Measurements from ENCODE around the gene HS3ST5. TPM values are rescaled to one million over a fixed set of nuclear protein-coding genes. Genes with fewer than 3 reads are reported as not detected.

HS3ST5 gene
- total RNA-seq, 1 donor from 2014 or later, result 1.5 TPM

GRCh38 chr6:114297135-114297534, 45.7 kb downstream of the HS3ST5 start:
- Histone ChIP-seq H3K36me3 (ENCODE audit: insufficient read depth, low read length) (no peaks in the 10 kb centered on the region), H3K79me2 (ENCODE audit: insufficient read depth, low read length) (no peaks in the 10 kb centered on the region), H3K4me1 (ENCODE audit: insufficient read depth, low read length) (no peaks in the 10 kb centered on the region), H4K20me1 (ENCODE audit: insufficient read depth, low read length) (no peaks in the 10 kb centered on the region), H3K9ac (ENCODE audit: low read length) (no peak overlapping the region), H3K27me3 (ENCODE audit: insufficient read depth, low read length) (no peaks in the 10 kb centered on the region), H3K4me3 (ENCODE audit: insufficient read depth, low read depth, low read length) (no peak overlapping the region), H3K9me3 (ENCODE audit: insufficient read depth, low read depth, low read length) (no peaks in the 10 kb centered on the region), H3K27ac (ENCODE audit: low read depth, low read length) (no peak overlapping the region), H2AFZ (ENCODE audit: low read depth, low read length) (no peak overlapping the region), H3K4me2 (ENCODE audit: low read length) (no peak overlapping the region)
- H3K36me3 Mint-ChIP-seq (ENCODE audit: low read depth, unreplicated experiment), result peaks cover 4% of the 10 kb centered on the region
- peaks cover 2% of the 10 kb centered on the region for H3K9me3 Mint-ChIP-seq (ENCODE audit: unreplicated experiment)
- no peak overlapping the region for H3K4me3 Mint-ChIP-seq (ENCODE audit: unreplicated experiment)
- TF ChIP-seq CTCF (IDR thresholded peaks at IDR 0.05; ENCODE audit: insufficient read depth, low read depth, low read length), result no peak
- TF ChIP-seq EZH2 (IDR thresholded peaks at IDR 0.05; ENCODE audit: insufficient read depth, low read length), result no peak
- no peak for FAIRE-seq
- no peaks in the 10 kb centered on the region for H3K4me1 Mint-ChIP-seq (ENCODE audit: low read depth, unreplicated experiment)
- no peaks in the 10 kb centered on the region for H3K27me3 Mint-ChIP-seq (ENCODE audit: low read depth, unreplicated experiment)
- DNase-seq (ENCODE audit: low read depth), result no peak
- no peak overlapping the region for H3K27ac Mint-ChIP-seq (ENCODE audit: unreplicated experiment)

GRCh38 chr6:114292431-114292830, 50.4 kb downstream of the HS3ST5 start:
- H3K4me1 ChIP-seq (ENCODE audit: insufficient read depth, low read length), result no peaks in the 10 kb centered on the region
- H3K9ac ChIP-seq (ENCODE audit: low read length), result no peak overlapping the region
- no peaks in the 10 kb centered on the region for H4K20me1 ChIP-seq (ENCODE audit: insufficient read depth, low read length)
- Mint-ChIP-seq H3K27me3 (ENCODE audit: low read depth, unreplicated experiment) (no peaks in the 10 kb centered on the region), H3K4me1 (ENCODE audit: low read depth, unreplicated experiment) (peaks cover 2% of the 10 kb centered on the region), H3K27ac (ENCODE audit: unreplicated experiment) (no peak overlapping the region), H3K36me3 (ENCODE audit: low read depth, unreplicated experiment) (peaks cover 4% of the 10 kb centered on the region), H3K4me3 (ENCODE audit: unreplicated experiment) (no peak overlapping the region), H3K9me3 (ENCODE audit: unreplicated experiment) (peaks cover 2% of the 10 kb centered on the region)
- H3K36me3 ChIP-seq (ENCODE audit: insufficient read depth, low read length), result no peaks in the 10 kb centered on the region
- no peaks in the 10 kb centered on the region for H3K79me2 ChIP-seq (ENCODE audit: insufficient read depth, low read length)
- DNase-seq (ENCODE audit: low read depth), result no peak
- H2AFZ ChIP-seq (ENCODE audit: low read depth, low read length), result no peak overlapping the region
- no peaks in the 10 kb centered on the region for H3K27me3 ChIP-seq (ENCODE audit: insufficient read depth, low read length)
- no peak overlapping the region for H3K27ac ChIP-seq (ENCODE audit: low read depth, low read length)
- H3K4me3 ChIP-seq (ENCODE audit: insufficient read depth, low read depth, low read length), result no peak overlapping the region
- no peak for FAIRE-seq
- no peak overlapping the region for H3K4me2 ChIP-seq (ENCODE audit: low read length)
- TF ChIP-seq EZH2 (IDR thresholded peaks at IDR 0.05; ENCODE audit: insufficient read depth, low read length), result no peak
- H3K9me3 ChIP-seq (ENCODE audit: insufficient read depth, low read depth, low read length), result no peaks in the 10 kb centered on the region

GRCh38 chr6:114291428-114291827, 51.4 kb downstream of the HS3ST5 start:
- H3K27me3 ChIP-seq (ENCODE audit: insufficient read depth, low read length), result no peaks in the 10 kb centered on the region
- no peak overlapping the region for H3K4me3 ChIP-seq (ENCODE audit: insufficient read depth, low read depth, low read length)
- H3K4me3 Mint-ChIP-seq (ENCODE audit: unreplicated experiment), result no peak overlapping the region
- no peaks in the 10 kb centered on the region for H3K9me3 ChIP-seq (ENCODE audit: insufficient read depth, low read depth, low read length)
- H3K4me2 ChIP-seq (ENCODE audit: low read length), result no peak overlapping the region
- H3K36me3 Mint-ChIP-seq (ENCODE audit: low read depth, unreplicated experiment), result peaks cover 2% of the 10 kb centered on the region
- H3K9ac ChIP-seq (ENCODE audit: low read length), result no peak overlapping the region
- FAIRE-seq (no peak), DNase-seq (ENCODE audit: low read depth) (no peak)
- H3K4me1 Mint-ChIP-seq (ENCODE audit: low read depth, unreplicated experiment), result peaks cover 2% of the 10 kb centered on the region
- H3K4me1 ChIP-seq (ENCODE audit: insufficient read depth, low read length), result no peaks in the 10 kb centered on the region
- H4K20me1 ChIP-seq (ENCODE audit: insufficient read depth, low read length), result no peaks in the 10 kb centered on the region
- H3K27ac ChIP-seq (ENCODE audit: low read depth, low read length), result no peak overlapping the region
- H3K9me3 Mint-ChIP-seq (ENCODE audit: unreplicated experiment), result no peaks in the 10 kb centered on the region
- H3K27me3 Mint-ChIP-seq (ENCODE audit: low read depth, unreplicated experiment), result no peaks in the 10 kb centered on the region
- H3K79me2 ChIP-seq (ENCODE audit: insufficient read depth, low read length), result no peaks in the 10 kb centered on the region
- no peak overlapping the region for H3K27ac Mint-ChIP-seq (ENCODE audit: unreplicated experiment)
- TF ChIP-seq EZH2 (IDR thresholded peaks at IDR 0.05; ENCODE audit: insufficient read depth, low read length), result no peak
- TF ChIP-seq CTCF (IDR thresholded peaks at IDR 0.05; ENCODE audit: insufficient read depth, low read depth, low read length), result no peak
- no peaks in the 10 kb centered on the region for H3K36me3 ChIP-seq (ENCODE audit: insufficient read depth, low read length)
- no peak overlapping the region for H2AFZ ChIP-seq (ENCODE audit: low read depth, low read length)

Measured in astrocyte (in vitro differentiated cells and primary cell).